ENCODE data around the gene ALDH7A1. TPM values are rescaled to one million over a fixed set of nuclear protein-coding genes. Genes with fewer than 3 reads are reported as not detected.

ALDH7A1 gene
- 10 to 100 TPM; 39.4 to 46.1 (median 41.6) TPM for total RNA-seq
- long read RNA-seq, donor 1, full-length matches to known transcripts, result 12 of 19 reads
- long read RNA-seq, donor 1, partial matches to known transcripts, result 2 of 19 reads
- long read RNA-seq, donor 1, other reads (novel, unspliced or antisense), result 5 of 19 reads
- long read RNA-seq, donor 2, full-length matches to known transcripts, result 14 of 18 reads
- long read RNA-seq, donor 2, partial matches to known transcripts, result 0 of 18 reads
- long read RNA-seq, donor 2, other reads (novel, unspliced or antisense), result 4 of 18 reads

- intact Hi-C loops (cut with DNase I, micrococcal nuclease), result no loop called here
- TF ChIP-seq CTCF (IDR thresholded peaks at IDR 0.05), result peak; percentile 33
- H3K4me1 ChIP-seq (ENCODE audit: low read depth), result peaks cover 23% of the 10 kb centered on the region
These were observed at the start of gene ALDH7A1 for GRCh38 chr5:126594748-126595485. ALDH7A1 (minus strand) TSS chr5:126595219; CDS start chr5:126595198, 21 bp downstream.

GRCh38 chr5:126641387-126641786, 46.4 kb upstream of the ALDH7A1 start:
- intact Hi-C loops (cut with DNase I, micrococcal nuclease), result no loop called here
- no peak overlapping the region for H3K4me3 ChIP-seq
- no peaks in the 10 kb centered on the region for H3K36me3 ChIP-seq (ENCODE audit: low read depth)
- no peak for DNase-seq
- ATAC-seq, result no peak
- peaks cover 2% of the 10 kb centered on the region for H3K4me1 ChIP-seq (ENCODE audit: low read depth)
- TF ChIP-seq CTCF (IDR thresholded peaks at IDR 0.05), result no peak
- peaks cover 7% of the 10 kb centered on the region for H3K9me3 ChIP-seq

More at GRCh38 chr5:126594748-126595485, at the start of gene ALDH7A1:
- peak; percentile 93 for ATAC-seq
- no peaks in the 10 kb centered on the region for H3K9me3 ChIP-seq
- H3K4me3 ChIP-seq, result peak within 1 kb of the TSS; percentile 24
- no peaks in the 10 kb centered on the region for H3K36me3 ChIP-seq (ENCODE audit: low read depth)
- peak; percentile 90 to 92 (median 91) for DNase-seq

- DNase-seq (no peak), ATAC-seq (no peak)
- Histone ChIP-seq H3K4me3 (no peak overlapping the region), H3K36me3 (ENCODE audit: low read depth) (no peaks in the 10 kb centered on the region), H3K9me3 (peaks cover 7% of the 10 kb centered on the region), H3K4me1 (ENCODE audit: low read depth) (no peaks in the 10 kb centered on the region)
- TF ChIP-seq CTCF (IDR thresholded peaks at IDR 0.05), result no peak
- intact Hi-C loops (cut with DNase I, micrococcal nuclease), result no loop called here
These were observed 45.8 kb upstream of the ALDH7A1 start for GRCh38 chr5:126640866-126641265.

GRCh38 chr5:126636956-126637355, 41.9 kb upstream of the ALDH7A1 start:
- TF ChIP-seq CTCF (IDR thresholded peaks at IDR 0.05), result no peak
- no peak for ATAC-seq
- H3K4me1 ChIP-seq (ENCODE audit: low read depth), result no peaks in the 10 kb centered on the region
- H3K4me3 ChIP-seq, result no peak overlapping the region
- intact Hi-C loops (cut with DNase I, micrococcal nuclease), result no loop called here
- H3K36me3 ChIP-seq (ENCODE audit: low read depth), result no peaks in the 10 kb centered on the region
- no peak for DNase-seq
- H3K9me3 ChIP-seq, result no peaks in the 10 kb centered on the region

- TF ChIP-seq CTCF (IDR thresholded peaks at IDR 0.05), result no peak
- no peak for ATAC-seq
- Histone ChIP-seq H3K36me3 (ENCODE audit: low read depth) (no peaks in the 10 kb centered on the region), H3K4me3 (no peak overlapping the region), H3K9me3 (no peaks in the 10 kb centered on the region), H3K4me1 (ENCODE audit: low read depth) (no peaks in the 10 kb centered on the region)
- DNase-seq, result no peak
- intact Hi-C loops (cut with DNase I, micrococcal nuclease), result no loop called here
These were observed 40.6 kb upstream of the ALDH7A1 start for GRCh38 chr5:126635585-126635984.

Data from mucosa of descending colon (tissue), 3 donors.